PC-3 (cell line): ENCODE results near the gene CLMN. TPM values are rescaled to one million over a fixed set of nuclear protein-coding genes. Genes with fewer than 3 reads are reported as not detected.

ENCODE experiments used
- ATAC-seq: fragments of 200-7000 bp; cut with Tn5 transposase; 2 replicates; pipeline ENCODE4 v1.9.1; 2020; ENCODE audit warnings: mild to moderate bottlenecking, moderate library complexity
- BruUV-seq: library from RNA; stranded (reverse); fragments of 400-500 nt; replicated peaks from 2 replicates; lab custom pipeline; 2021; lab: Mats Ljungman, UMichigan
- CTCF ChIA-PET: fragments of 300-600 bp; sonication (Branson Sonifier 250); formaldehyde crosslinking; loops from one replicate; lab custom pipeline; 2022; ENCODE audit warnings: antibody characterized with exemption; lab: Charles Lee
- POLR2A ChIA-PET: fragments of 300-600 bp; sonication (Branson Sonifier 250); formaldehyde crosslinking; loops from one replicate; lab custom pipeline; 2022; ENCODE audit warnings: antibody characterized with exemption; ENCODE audit not compliant: unreplicated experiment; lab: Charles Lee
- DNase-seq: peaks from one replicate; pipeline ENCODE4 v3.0.0-alpha.2; 2015
- H2AFZ ChIP-seq: fragments of 300-600 bp; sonication (generic); 2 replicates; pipeline ENCODE4 v1.6.0; 2016; ENCODE audit warnings: antibody characterized with exemption, low read length
- H3F3A ChIP-seq: fragments of 300-600 bp; sonication (generic); one replicate; pipeline ENCODE4 v1.6.0; 2017; ENCODE audit warnings: antibody characterized with exemption, low read length, control low read depth, mild to moderate bottlenecking; ENCODE audit not compliant: unreplicated experiment
- H3K27ac ChIP-seq: fragments of 300-600 bp; sonication (generic); 2 replicates; pipeline ENCODE4 v1.5.1; 2016; ENCODE audit warnings: mild to moderate bottlenecking, low read length
- H3K27me3 ChIP-seq: fragments of 300-600 bp; sonication (generic); 2 replicates; pipeline ENCODE4 v1.6.1; 2016; ENCODE audit warnings: low read length, mixed read lengths
- H3K36me3 ChIP-seq: fragments of 300-600 bp; sonication (generic); 2 replicates; pipeline ENCODE4 v1.6.1; 2016; ENCODE audit warnings: low read depth, mixed run types, low read length, mixed read lengths
- H3K4me1 ChIP-seq: fragments of 300-600 bp; sonication (generic); 2 replicates; pipeline ENCODE4 v1.5.1; 2016; ENCODE audit warnings: low read length; ENCODE audit not compliant: insufficient read depth
- H3K4me2 ChIP-seq: fragments of 300-600 bp; sonication (generic); 2 replicates; pipeline ENCODE4 v1.6.0; 2016; ENCODE audit warnings: low read length
- H3K4me3 ChIP-seq: fragments of 300-600 bp; sonication (generic); 2 replicates; pipeline ENCODE4 v1.5.1; 2016; ENCODE audit warnings: mild to moderate bottlenecking, low read length, mixed read lengths
- H3K79me2 ChIP-seq: fragments of 300-600 bp; sonication (generic); 2 replicates; pipeline ENCODE4 v1.6.1; 2017; ENCODE audit warnings: low read length, mixed read lengths
- H3K9ac ChIP-seq: fragments of 300-600 bp; sonication (generic); 2 replicates; pipeline ENCODE4 v1.6.0; 2016; ENCODE audit warnings: mild to moderate bottlenecking, low read length
- H3K9me2 ChIP-seq: fragments of 300-600 bp; sonication (generic); replicated peaks from 2 replicates; pipeline ENCODE4 v1.6.1; 2016; ENCODE audit warnings: mixed run types, low read length, mixed read lengths
- H3K9me3 ChIP-seq: fragments of 300-600 bp; sonication (generic); 2 replicates; pipeline ENCODE4 v1.6.1; 2016; ENCODE audit warnings: low read length, mixed read lengths
- H4K20me1 ChIP-seq: fragments of 300-600 bp; sonication (generic); 2 replicates; pipeline ENCODE4 v1.6.1; 2016; ENCODE audit warnings: low read length, mixed read lengths
- EZH2 ChIP-seq: fragments of 300-600 bp; sonication (generic); IDR thresholded peaks from one replicate; pipeline ENCODE4 v1.6.1; 2017; ENCODE audit warnings: antibody characterized with exemption, mild to moderate bottlenecking, low read length; ENCODE audit not compliant: unreplicated experiment
- EZH2phosphoT487 ChIP-seq: fragments of 300-600 bp; sonication (generic); IDR thresholded peaks from 2 replicates; pipeline ENCODE4 v1.6.1; 2018; ENCODE audit warnings: mild to moderate bottlenecking, antibody characterized with exemption, low read length, borderline replicate concordance
- intact Hi-C: fragments of 100-400 bp; cut with micrococcal nuclease; formaldehyde crosslinking; loops from 2 replicates; pipeline ENCODE4 v1.9.0; 2023
- total RNA-seq: library from RNA; depleted of rRNA; stranded (reverse); fragments of >200 nt; gene quantifications from 2 replicates; pipeline ENCODE4 v1.2.3, GENCODE V29; 2014
- TF ChIP-seq, protein P1 (sequence below): fragments of 300-600 bp; sonication (generic); conservative IDR thresholded peaks from 2 replicates; pipeline ENCODE4 v1.5.1; 2017; ENCODE audit warnings: antibody characterized with exemption, low read depth, mild to moderate bottlenecking, low read length

The CLMN gene
- total RNA-seq, 1 experiment from 2014 or later = 3.5 TPM

DNA sequence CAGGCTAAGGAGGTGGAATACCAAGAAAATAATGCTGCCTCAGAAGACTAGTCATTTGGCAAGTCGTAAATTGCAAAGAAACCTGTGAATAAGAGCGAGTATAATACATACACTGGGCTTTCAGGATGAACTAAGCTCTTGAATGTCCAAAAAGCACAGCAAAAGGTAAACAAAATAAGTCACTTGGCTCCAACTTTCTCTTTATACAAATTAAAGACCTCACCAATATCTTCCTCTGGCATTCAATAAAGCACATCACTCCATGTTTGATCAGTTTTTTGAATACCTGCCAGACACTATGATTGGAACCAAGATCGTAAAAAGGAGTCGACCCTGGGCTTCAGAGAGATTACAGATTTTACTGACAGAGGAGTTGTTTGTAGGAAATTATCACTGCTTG, 165.8 kb downstream of the CLMN start:
- no peak; the same call in 1 of the 2 replicates for ATAC-seq
- POLR2A ChIA-PET = no interaction called here
- TF ChIP-seq, protein P1, sequence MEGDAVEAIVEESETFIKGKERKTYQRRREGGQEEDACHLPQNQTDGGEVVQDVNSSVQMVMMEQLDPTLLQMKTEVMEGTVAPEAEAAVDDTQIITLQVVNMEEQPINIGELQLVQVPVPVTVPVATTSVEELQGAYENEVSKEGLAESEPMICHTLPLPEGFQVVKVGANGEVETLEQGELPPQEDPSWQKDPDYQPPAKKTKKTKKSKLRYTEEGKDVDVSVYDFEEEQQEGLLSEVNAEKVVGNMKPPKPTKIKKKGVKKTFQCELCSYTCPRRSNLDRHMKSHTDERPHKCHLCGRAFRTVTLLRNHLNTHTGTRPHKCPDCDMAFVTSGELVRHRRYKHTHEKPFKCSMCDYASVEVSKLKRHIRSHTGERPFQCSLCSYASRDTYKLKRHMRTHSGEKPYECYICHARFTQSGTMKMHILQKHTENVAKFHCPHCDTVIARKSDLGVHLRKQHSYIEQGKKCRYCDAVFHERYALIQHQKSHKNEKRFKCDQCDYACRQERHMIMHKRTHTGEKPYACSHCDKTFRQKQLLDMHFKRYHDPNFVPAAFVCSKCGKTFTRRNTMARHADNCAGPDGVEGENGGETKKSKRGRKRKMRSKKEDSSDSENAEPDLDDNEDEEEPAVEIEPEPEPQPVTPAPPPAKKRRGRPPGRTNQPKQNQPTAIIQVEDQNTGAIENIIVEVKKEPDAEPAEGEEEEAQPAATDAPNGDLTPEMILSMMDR = no peak
- TF ChIP-seq EZH2phosphoT487 (no peak), EZH2 (no peak)

DNA sequence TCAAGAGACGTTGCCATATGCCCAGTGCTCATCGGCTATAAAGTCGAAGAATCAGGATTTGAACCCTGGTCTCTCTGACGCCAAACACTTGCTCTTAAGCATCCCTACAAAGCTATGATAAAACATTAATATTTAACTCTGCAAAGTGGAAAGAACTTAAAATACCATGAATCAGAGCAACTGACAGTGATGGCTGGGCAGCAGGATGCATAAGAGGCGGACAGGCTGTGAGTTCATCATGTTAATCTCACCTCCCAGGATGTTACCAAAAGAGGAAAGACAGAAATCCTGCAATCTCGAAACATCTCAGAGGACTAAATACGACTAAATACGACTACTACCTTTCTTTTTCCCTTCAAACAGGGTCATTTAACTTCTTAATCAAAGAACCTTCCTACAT, 168.1 kb downstream of the CLMN start:
- Histone ChIP-seq H3K4me3 (no peak overlapping the region), H4K20me1 (peaks cover 64% of the 10 kb centered on the region), H3K9ac (no peak overlapping the region), H3K36me3 (0 out of 2 replicates have a peak, but pooled peaks cover 4% of the 10 kb centered on the region), H3K4me1 (peaks cover 44% of the 10 kb centered on the region), H3K27ac (no peak overlapping the region), H3K9me3 (no peaks in the 10 kb centered on the region), H3K27me3 (no peaks in the 10 kb centered on the region), H3K79me2 (peaks cover 100% of the 10 kb centered on the region), H3K9me2 (no peaks in the 10 kb centered on the region), H3K4me2 (no peak overlapping the region), H3F3A (no peaks in the 10 kb centered on the region), H2AFZ (no peak overlapping the region)
- BruUV-seq = no TSS peak
- TF ChIP-seq EZH2 (no peak), EZH2phosphoT487 (no peak)
- TF ChIP-seq, protein P1 = no peak
- ATAC-seq (no peak), DNase-seq (no peak)
- POLR2A ChIA-PET = no interaction called here
- CTCF ChIA-PET = no interaction called here
- intact Hi-C loops = loop anchor here (5.0 kb wide), 1 partner anchor 54 kb away; no protein-coding TSS in a partner anchor

More for the DNA sequence above, 165.8 kb downstream of the CLMN start:
- Histone ChIP-seq H3K9ac (no peak overlapping the region), H3F3A (no peaks in the 10 kb centered on the region), H4K20me1 (peaks cover 60% of the 10 kb centered on the region), H3K4me2 (peak overlapping the region; percentile 85), H3K9me2 (no peaks in the 10 kb centered on the region), H3K79me2 (peaks cover 80% of the 10 kb centered on the region), H3K4me3 (peak overlapping the region; percentile 88; the same call in 1 of the 2 replicates), H3K36me3 (no peaks in the 10 kb centered on the region), H3K9me3 (no peaks in the 10 kb centered on the region), H3K27ac (no peak overlapping the region), H2AFZ (no peak overlapping the region), H3K27me3 (no peaks in the 10 kb centered on the region), H3K4me1 (peaks cover 47% of the 10 kb centered on the region)
- intact Hi-C loops = loop anchor here (5.0 kb wide), 1 partner anchor 57 kb away; no protein-coding TSS in a partner anchor
- DNase-seq = peak; percentile 24
- CTCF ChIA-PET = no interaction called here
- no TSS peak for BruUV-seq

DNA sequence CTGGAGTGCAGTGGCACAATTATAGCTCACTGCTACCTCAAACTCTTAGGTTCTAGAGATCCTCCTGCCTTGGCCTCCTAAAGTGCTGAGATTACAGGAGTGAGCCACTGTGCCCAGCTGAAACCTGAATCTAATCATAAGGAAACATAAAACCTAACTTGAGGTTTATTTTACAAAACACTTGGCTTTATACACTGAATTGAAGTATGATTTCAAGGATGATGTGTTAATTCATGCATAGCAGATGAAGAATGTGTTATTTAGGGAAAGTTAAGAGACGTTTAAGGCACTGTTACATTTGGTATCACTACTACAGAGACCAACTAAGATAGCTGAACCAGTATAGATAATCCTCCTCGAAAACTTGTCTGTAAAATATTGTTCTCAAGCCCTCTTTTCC, 168.8 kb downstream of the CLMN start:
- intact Hi-C loops = loop anchor here (5.0 kb wide), 1 partner anchor 54 kb away; no protein-coding TSS in a partner anchor
- H3K4me3 ChIP-seq = no peak overlapping the region
- H3K27me3 ChIP-seq = no peaks in the 10 kb centered on the region
- H3K4me1 ChIP-seq = peaks cover 44% of the 10 kb centered on the region
- peaks cover 100% of the 10 kb centered on the region for H3K79me2 ChIP-seq
- H3K36me3 ChIP-seq = 0 out of 2 replicates have a peak, but pooled peaks cover 9% of the 10 kb centered on the region
- H3K27ac ChIP-seq = no peak overlapping the region
- TF ChIP-seq, protein P1 = no peak
- no peak for TF ChIP-seq EZH2phosphoT487
- TF ChIP-seq EZH2 = no peak
- POLR2A ChIA-PET = no interaction called here
- ATAC-seq (no peak), DNase-seq (no peak)
- H2AFZ ChIP-seq = no peak overlapping the region
- H3K9me3 ChIP-seq = no peaks in the 10 kb centered on the region
- CTCF ChIA-PET = no interaction called here
- H3F3A ChIP-seq = no peaks in the 10 kb centered on the region
- peaks cover 58% of the 10 kb centered on the region for H4K20me1 ChIP-seq
- H3K9me2 ChIP-seq = no peaks in the 10 kb centered on the region
- no peak overlapping the region for H3K9ac ChIP-seq
- H3K4me2 ChIP-seq = no peak overlapping the region
- no TSS peak for BruUV-seq
